Activated naive CD4-positive, alpha-beta T cell treated with anti-CD3 and anti-CD28 coated beads for 36 hours (primary cell): ENCODE results near the gene GTF2I. TPM values are rescaled to one million over a fixed set of nuclear protein-coding genes. Genes with fewer than 3 reads are reported as not detected.
"Not testable (repeated sequence)": the region's sequence is repeated elsewhere in the genome, so short reads cannot be mapped to it uniquely, and the experiment has no call there.

Source experiments
- CTCF ChIA-PET: fragments of 350-600 bp; sonication (Branson Sonifier 250); formaldehyde crosslinking; loops from one replicate; lab custom pipeline; 2021; ENCODE audit warnings: antibody characterized with exemption; lab: Charles Lee
- DNase-seq: peaks from one replicate; pipeline ENCODE4 v3.0.0-alpha.2; 2020
- H3K27ac Mint-ChIP-seq: one replicate; pipeline ENCODE4 v1.8.0; 2021; ENCODE audit warnings: mild to moderate bottlenecking, mixed read lengths
- H3K27me3 Mint-ChIP-seq: one replicate; pipeline ENCODE4 v1.8.0; 2021; ENCODE audit warnings: low read depth, mixed read lengths
- H3K36me3 Mint-ChIP-seq: one replicate; pipeline ENCODE4 v1.8.0; 2021; ENCODE audit warnings: low read depth, mixed read lengths
- H3K4me1 Mint-ChIP-seq: one replicate; pipeline ENCODE4 v1.8.0; 2021; ENCODE audit warnings: low read depth, mixed read lengths
- H3K4me3 Mint-ChIP-seq: one replicate; pipeline ENCODE4 v1.8.0; 2021; ENCODE audit warnings: mild to moderate bottlenecking, moderate library complexity, mixed read lengths
- H3K9me3 Mint-ChIP-seq: one replicate; pipeline ENCODE4 v1.8.0; 2021; ENCODE audit warnings: mixed read lengths
- intact Hi-C: fragments of 100-400 bp; cut with micrococcal nuclease; formaldehyde crosslinking; loops from one replicate; pipeline ENCODE4 v1.15.1; 2023
- total RNA-seq, 2 experiments: library from RNA; stranded (reverse); gene quantifications; one replicate each; pipeline ENCODE4 v1.2.3, GENCODE V29; 2021

GTF2I gene
- total RNA-seq, 2 experiments from 2014 or later, result 81.3 to 81.5 TPM

GRCh38 chr7:74658178-74659004 lies 873 bp downstream of the GTF2I start:
- H3K9me3 Mint-ChIP-seq, result no peaks in the 10 kb centered on the region
- intact Hi-C loops, result loop anchor here (2.0 to 10.0 kb wide), 3 partner anchors 14 to 944 kb away; partner anchors contain the start of genes RFC2 and STX1A
- H3K4me3 Mint-ChIP-seq, result peak overlapping the region; percentile 80
- H3K36me3 Mint-ChIP-seq, result peaks cover 5% of the 10 kb centered on the region
- CTCF ChIA-PET, result interaction anchor here (0.6 kb wide), 1 partner anchor 16 kb away, joined by 3 read pairs; no protein-coding TSS in a partner anchor
- peak overlapping the region; percentile 84 for H3K27ac Mint-ChIP-seq
- DNase-seq, result peak; percentile 80
- H3K4me1 Mint-ChIP-seq, result peaks cover 54% of the 10 kb centered on the region
- H3K27me3 Mint-ChIP-seq, result peaks cover 1% of the 10 kb centered on the region

GRCh38 chr7:74660202-74660601 lies 2.7 kb downstream of the GTF2I start:
- H3K9me3 Mint-ChIP-seq, DNase-seq, intact Hi-C loops, H3K27me3 Mint-ChIP-seq, H3K36me3 Mint-ChIP-seq, CTCF ChIA-PET: not testable (repeated sequence)
- peaks cover 61% of the 10 kb centered on the region for H3K4me1 Mint-ChIP-seq
- peak overlapping the region; percentile 88 for H3K27ac Mint-ChIP-seq
- peak overlapping the region; percentile 80 for H3K4me3 Mint-ChIP-seq

GRCh38 chr7:74661836-74662794 lies 4.6 kb downstream of the GTF2I start:
- intact Hi-C loops, H3K9me3 Mint-ChIP-seq, H3K4me3 Mint-ChIP-seq, H3K27ac Mint-ChIP-seq, H3K27me3 Mint-ChIP-seq, DNase-seq: not testable (repeated sequence)
- CTCF ChIA-PET, result interaction anchor here (1.3 kb wide), 1 partner anchor 36 kb away, joined by 4 read pairs; no protein-coding TSS in a partner anchor
- H3K36me3 Mint-ChIP-seq, result peaks cover 22% of the 10 kb centered on the region
- peaks cover 59% of the 10 kb centered on the region for H3K4me1 Mint-ChIP-seq

- H3K4me1 Mint-ChIP-seq, result peaks cover 60% of the 10 kb centered on the region
- CTCF ChIA-PET, result no interaction called here
- peak overlapping the region; percentile 30 for H3K27ac Mint-ChIP-seq
- no peak overlapping the region for H3K4me3 Mint-ChIP-seq
- no peaks in the 10 kb centered on the region for H3K9me3 Mint-ChIP-seq
- H3K27me3 Mint-ChIP-seq, result no peaks in the 10 kb centered on the region
- intact Hi-C loops, result no loop called here
- peaks cover 30% of the 10 kb centered on the region for H3K36me3 Mint-ChIP-seq
- no peak for DNase-seq
These were observed 7.9 kb downstream of the GTF2I start for GRCh38 chr7:74665296-74665938.

- H3K27ac Mint-ChIP-seq, H3K27me3 Mint-ChIP-seq, H3K9me3 Mint-ChIP-seq, CTCF ChIA-PET, H3K4me3 Mint-ChIP-seq, DNase-seq, intact Hi-C loops: not testable (repeated sequence)
- peaks cover 26% of the 10 kb centered on the region for H3K36me3 Mint-ChIP-seq
- peaks cover 53% of the 10 kb centered on the region for H3K4me1 Mint-ChIP-seq
These were observed 9.5 kb downstream of the GTF2I start for GRCh38 chr7:74667013-74667412.

- H3K27ac Mint-ChIP-seq, result not testable (repeated sequence)
These were observed 10.0 kb downstream of the GTF2I start for GRCh38 chr7:74667520-74667919.

GRCh38 chr7:74671602-74672001 lies 14.1 kb downstream of the GTF2I start:
- intact Hi-C loops, result loop anchor here (2.0 kb wide), 1 partner anchor 13 kb away; no protein-coding TSS in a partner anchor
- H3K36me3 Mint-ChIP-seq, result peaks cover 18% of the 10 kb centered on the region
- no peak for DNase-seq
- CTCF ChIA-PET, result no interaction called here
- no peaks in the 10 kb centered on the region for H3K9me3 Mint-ChIP-seq
- peaks cover 36% of the 10 kb centered on the region for H3K4me1 Mint-ChIP-seq
- no peaks in the 10 kb centered on the region for H3K27me3 Mint-ChIP-seq
- no peak overlapping the region for H3K27ac Mint-ChIP-seq
- H3K4me3 Mint-ChIP-seq, result no peak overlapping the region

More at GRCh38 chr7:74667520-74667919, 10.0 kb downstream of the GTF2I start:
- H3K4me3 Mint-ChIP-seq, intact Hi-C loops, H3K27me3 Mint-ChIP-seq, DNase-seq, CTCF ChIA-PET, H3K9me3 Mint-ChIP-seq: not testable (repeated sequence)
- Mint-ChIP-seq H3K36me3 (peaks cover 26% of the 10 kb centered on the region), H3K4me1 (peaks cover 52% of the 10 kb centered on the region)

- intact Hi-C loops, result loop anchor here (2.0 kb wide), 1 partner anchor 14 kb away; no protein-coding TSS in a partner anchor
- CTCF ChIA-PET, result interaction anchor here (0.7 kb wide), 1 partner anchor 101 kb away, joined by 3 read pairs; no protein-coding TSS in a partner anchor
- Mint-ChIP-seq H3K27me3 (no peaks in the 10 kb centered on the region), H3K4me1 (peaks cover 32% of the 10 kb centered on the region), H3K4me3 (no peak overlapping the region), H3K36me3 (peaks cover 14% of the 10 kb centered on the region), H3K9me3 (no peaks in the 10 kb centered on the region), H3K27ac (no peak overlapping the region)
- no peak for DNase-seq
These were observed 14.9 kb downstream of the GTF2I start for GRCh38 chr7:74672343-74672915.

GRCh38 chr7:74674166-74674565 lies 16.6 kb downstream of the GTF2I start:
- no peak overlapping the region for H3K27ac Mint-ChIP-seq
- no peak for DNase-seq
- intact Hi-C loops, result no loop called here
- H3K27me3 Mint-ChIP-seq, result no peaks in the 10 kb centered on the region
- H3K36me3 Mint-ChIP-seq, result peaks cover 7% of the 10 kb centered on the region
- H3K4me1 Mint-ChIP-seq, result peaks cover 25% of the 10 kb centered on the region
- no peak overlapping the region for H3K4me3 Mint-ChIP-seq
- CTCF ChIA-PET, result interaction anchor here (0.6 to 1.0 kb wide), 5 partner anchors 9 to 55 kb away, joined by 3 to 11 read pairs (median 3); no protein-coding TSS in a partner anchor
- H3K9me3 Mint-ChIP-seq, result no peaks in the 10 kb centered on the region

- Mint-ChIP-seq H3K27me3 (no peaks in the 10 kb centered on the region), H3K27ac (no peak overlapping the region), H3K4me1 (peaks cover 23% of the 10 kb centered on the region), H3K9me3 (no peaks in the 10 kb centered on the region), H3K4me3 (no peak overlapping the region), H3K36me3 (peaks cover 7% of the 10 kb centered on the region)
- CTCF ChIA-PET, result no interaction called here
- intact Hi-C loops, result no loop called here
- no peak for DNase-seq
These were observed 25.3 kb downstream of the GTF2I start for GRCh38 chr7:74682829-74683228.

GRCh38 chr7:74683799-74684198 lies 26.3 kb downstream of the GTF2I start:
- Mint-ChIP-seq H3K4me1 (peaks cover 23% of the 10 kb centered on the region), H3K27me3 (no peaks in the 10 kb centered on the region), H3K4me3 (no peak overlapping the region), H3K9me3 (no peaks in the 10 kb centered on the region), H3K27ac (no peak overlapping the region), H3K36me3 (peaks cover 9% of the 10 kb centered on the region)
- CTCF ChIA-PET, result interaction anchor here (0.6 kb wide), 1 partner anchor 10 kb away, joined by 3 read pairs; no protein-coding TSS in a partner anchor
- intact Hi-C loops, result no loop called here
- no peak for DNase-seq
